SK-N-SH (cell line): ENCODE measurements around the gene MAPRE2. TPM values are rescaled to one million over a fixed set of nuclear protein-coding genes. Genes with fewer than 3 reads are reported as not detected.

Experiments
- CTCF ChIA-PET: fragments of 300-600, 350-600 bp; formaldehyde crosslinking; extraction: SDS; loops from one replicate; lab custom pipeline; 2021; lab: Yijun Ruan, JAX
- POLR2A ChIA-PET: fragments of 350-600 bp; sonication (Branson Sonifier 250); formaldehyde crosslinking; extraction: SDS; loops from one replicate; lab custom pipeline; 2020; ENCODE audit warnings: antibody characterized with exemption, inconsistent platforms; lab: Yijun Ruan, JAX
- DNase-seq: peaks from one replicate; pipeline ENCODE4 v3.0.0; 2012
- H2AFZ ChIP-seq: fragments of 200-600 bp; sonication (generic); 2 replicates; pipeline ENCODE4 v1.8.1; 2016; ENCODE audit warnings: antibody characterized with exemption, mild to moderate bottlenecking, low read depth
- H3F3A ChIP-seq: fragments of 200-600 bp; sonication (generic); replicated peaks from 2 replicates; pipeline ENCODE3; 2016; ENCODE audit warnings: antibody characterized with exemption, mild to moderate bottlenecking; ENCODE audit not compliant: insufficient read depth
- H3K27ac ChIP-seq, 2 experiments: fragments of 200-500 bp in 1 of 2; fragments of 200-600 bp in 1 of 2; sonication (Bioruptor generic) in 1 of 2; sonication (generic), shearing (Covaris generic) in 1 of 2; 2 replicates each; pipeline versions ENCODE4 v1.5.1 to v1.6.1; 2014 to 2016; ENCODE audit warnings: low read depth in 2 of 2, inconsistent platforms in 1 of 2, low read length in 1 of 2, mild to moderate bottlenecking in 1 of 2, mixed read lengths in 1 of 2
- H3K27me3 ChIP-seq: fragments of 200-600 bp; sonication (generic), shearing (Covaris generic); 2 replicates; pipeline ENCODE4 v1.6.1; 2016; ENCODE audit warnings: mixed run types; ENCODE audit not compliant: insufficient read depth
- H3K36me3 ChIP-seq, 2 experiments: fragments of 200-500 bp in 1 of 2; fragments of 200-600 bp in 1 of 2; sonication (Bioruptor generic) in 1 of 2; sonication (generic) in 1 of 2; replicated peaks in 1 of 2; 2 replicates each; pipeline versions ENCODE3 to v1.5.1; 2014 to 2016; ENCODE audit warnings: low read length in 1 of 2, mild to moderate bottlenecking in 1 of 2; ENCODE audit not compliant: insufficient read depth in 2 of 2, control insufficient read depth in 1 of 2
- H3K4me1 ChIP-seq, 2 experiments: fragments of 200-500 bp in 1 of 2; fragments of 200-600 bp in 1 of 2; sonication (Bioruptor generic) in 1 of 2; sonication (generic), shearing (Covaris generic) in 1 of 2; 2 replicates each; pipeline versions ENCODE4 v1.5.1 to v1.6.1; 2014 to 2016; ENCODE audit warnings: low read depth in 1 of 2, low read length in 1 of 2, mixed run types in 1 of 2; ENCODE audit not compliant: insufficient read depth in 2 of 2, control insufficient read depth in 1 of 2
- H3K4me2 ChIP-seq: fragments of 200-600 bp; sonication (generic), shearing (Covaris generic); 2 replicates; pipeline ENCODE4 v1.6.1; 2017; ENCODE audit warnings: mixed run types
- H3K4me3 ChIP-seq, 2 experiments: fragments of 200-500 bp in 1 of 2; fragments of 200-600 bp in 1 of 2; sonication (Bioruptor generic) in 1 of 2; sonication (generic), shearing (Covaris generic) in 1 of 2; 2 replicates each; pipeline versions ENCODE4 v1.5.1 to v1.8.1; 2014 to 2016; ENCODE audit warnings: low read depth in 2 of 2, inconsistent platforms in 1 of 2, low read length in 1 of 2, mild to moderate bottlenecking in 1 of 2, mixed read lengths in 1 of 2, moderate library complexity in 1 of 2
- H3K79me2 ChIP-seq: fragments of 200-600 bp; sonication (generic); 2 replicates; pipeline ENCODE4 v1.8.1; 2017; ENCODE audit warnings: mild to moderate bottlenecking; ENCODE audit not compliant: insufficient read depth
- H3K9ac ChIP-seq: fragments of 200-600 bp; sonication (generic); 2 replicates; pipeline ENCODE4 v1.6.1; 2017; ENCODE audit warnings: mixed run types
- H3K9me2 ChIP-seq: fragments of 200-600 bp; sonication (generic); 2 replicates; pipeline ENCODE4 v1.6.1; 2017; ENCODE audit warnings: mixed run types
- H3K9me3 ChIP-seq: fragments of 200-600 bp; sonication (generic); 2 replicates; pipeline ENCODE4 v1.6.1; 2017; ENCODE audit warnings: mixed run types, mild to moderate bottlenecking, moderate library complexity
- H4K20me1 ChIP-seq: fragments of 200-600 bp; sonication (generic); 2 replicates; pipeline ENCODE4 v1.6.1; 2017; ENCODE audit warnings: mild to moderate bottlenecking, mixed run types; ENCODE audit not compliant: insufficient read depth
- EP300 ChIP-seq, 2 experiments: IDR thresholded peaks; 2 replicates each; pipeline versions ENCODE4 v1.4.0 to v1.6.1; 2012; ENCODE audit warnings: borderline replicate concordance in 1 of 2, low read depth in 1 of 2, low read length in 1 of 2
- FOSL2 ChIP-seq: IDR thresholded peaks from 2 replicates; pipeline ENCODE4 v1.4.0; 2012; ENCODE audit warnings: low read depth, mild to moderate bottlenecking, moderate library complexity, borderline replicate concordance
- GATA2 ChIP-seq: sonication (generic); formaldehyde crosslinking; IDR thresholded peaks from 2 replicates; pipeline ENCODE4 v1.5.0; 2020; ENCODE audit warnings: mild to moderate bottlenecking, missing genetic modification reagents
- IRF3 ChIP-seq: fragments of 150-350 bp; IDR thresholded peaks from 2 replicates; pipeline ENCODE4 v1.6.1; 2016; ENCODE audit warnings: mild to moderate bottlenecking, low read depth, low read length
- JUND ChIP-seq: IDR thresholded peaks from 2 replicates; pipeline ENCODE4 v1.4.0; 2012
- POLR2AphosphoS5 ChIP-seq: IDR thresholded peaks from 2 replicates; pipeline ENCODE4 v1.6.1; 2012; ENCODE audit warnings: low read depth, low read length
- RAD21 ChIP-seq: IDR thresholded peaks from 2 replicates; pipeline ENCODE4 v1.6.1; 2012; ENCODE audit warnings: mild to moderate bottlenecking, low read length
- RCOR1 ChIP-seq: fragments of 150-350 bp; IDR thresholded peaks from 2 replicates; pipeline ENCODE4 v1.6.1; 2017; ENCODE audit warnings: antibody characterized with exemption, low read length
- USF2 ChIP-seq: fragments of 150-350 bp; IDR thresholded peaks from 2 replicates; pipeline ENCODE4 v1.6.1; 2017; ENCODE audit warnings: antibody characterized with exemption, low read length, low read depth, borderline replicate concordance
- WGBS: methylation state at CpG from one replicate; pipeline ENCODE4 v1.1.6; 2017; ENCODE audit warnings: low lambda C conversion rate; 5-methylcytosine and 5-hydroxymethylcytosine counted together
- polyA plus RNA-seq, 3 experiments: library from polyadenylated mRNA; depleted of rRNA; stranded (reverse); fragments of >200 nt; gene quantifications; 2 replicates each; pipeline ENCODE4 v1.2.3, GENCODE V29; 2012

MAPRE2 gene
- polyA plus RNA-seq, 1 of the 3 experiments (the other 2 are of a cell fraction) = 11.5 TPM

GRCh38 chr18:35132021-35132902, 91.0 kb downstream of the MAPRE2 start (continued):
- TF ChIP-seq IRF3 (no peak), USF2 (no peak), RAD21 (no peak)

GRCh38 chr18:35134190-35134730, 93.0 kb downstream of the MAPRE2 start:
- Histone ChIP-seq H4K20me1 (no peaks in the 10 kb centered on the region), H3K79me2 (no peaks in the 10 kb centered on the region), H3K9ac (no peak overlapping the region), H3K4me3 (no peak overlapping the region), H3K27me3 (no peaks in the 10 kb centered on the region), H3K9me2 (no peaks in the 10 kb centered on the region), H3K4me2 (no peak overlapping the region), H3K9me3 (no peaks in the 10 kb centered on the region), H2AFZ (no peak overlapping the region), H3K4me1 (peaks cover 0 to 11% of the 10 kb centered on the region in 2 experiments; a peak in 1 of 4 replicates), H3F3A (no peaks in the 10 kb centered on the region), H3K27ac (no peak overlapping the region), H3K36me3 (peaks cover 0 to 6% of the 10 kb centered on the region in 2 experiments)
- POLR2A ChIA-PET = no interaction called here
- WGBS = 97% methylated on average over 6 of the region's 6 CpGs
- no peak for TF ChIP-seq POLR2AphosphoS5
- TF ChIP-seq IRF3 = no peak
- no peak for TF ChIP-seq FOSL2
- TF ChIP-seq RCOR1 = no peak
- no peak for TF ChIP-seq EP300 (IDR thresholded peaks at IDR 0.05; ENCODE audit: borderline replicate concordance in 1 of 2, low read depth in 1 of 2, low read length in 1 of 2)
- TF ChIP-seq GATA2 (CRISPR knock-in tag) = no peak
- TF ChIP-seq JUND = no peak
- CTCF ChIA-PET = interaction anchor here (1.0 to 3.0 kb wide), 3 partner anchors 9 to 94 kb away, joined by 3 to 13 read pairs (median 5); no protein-coding TSS in a partner anchor
- no peak for DNase-seq
